Measurements from ENCODE around the gene DYNLT1.

GRCh38 chr6:158654960-158655489 is 10.5 kb upstream of the DYNLT1 start:
- no peak for TF ChIP-seq CTCF (conservative IDR thresholded peaks at IDR 0.05; ENCODE audit: low read depth in 2 of 2)
- TF ChIP-seq EZH2 (IDR thresholded peaks at IDR 0.05; ENCODE audit: low read depth, unreplicated experiment), result no peak

Data from GM23338 (cell line).